HCT116 (cell line): ENCODE data around the gene MED14. TPM values are rescaled to one million over a fixed set of nuclear protein-coding genes. Genes with fewer than 3 reads are reported as not detected.

Experiments used
- ATAC-seq: fragments of 200-7000 bp; cut with Tn5 transposase; 2 replicates; pipeline ENCODE4 v1.9.1; 2020; ENCODE audit warnings: mild to moderate bottlenecking, moderate library complexity
- BruUV-seq: library from RNA; stranded (reverse); fragments of 400-500 nt; replicated peaks from 2 replicates; lab custom pipeline; 2021; lab: Mats Ljungman, UMichigan
- CTCF ChIA-PET: fragments of 300-600 bp; sonication (Branson Sonifier 250); formaldehyde crosslinking; loops from one replicate; lab custom pipeline; 2021; ENCODE audit warnings: antibody characterized with exemption; lab: Charles Lee
- POLR2A ChIA-PET: fragments of 300-600, 350-600 bp; sonication (Branson Sonifier 250); formaldehyde crosslinking; loops from one replicate; lab custom pipeline; 2021; ENCODE audit warnings: antibody characterized with exemption; lab: Charles Lee
- RAD21 ChIA-PET, 2 experiments: fragments of 300-600 bp; sonication (Branson Sonifier 250); formaldehyde crosslinking; loops; one replicate each; lab custom pipeline; 2023; ENCODE audit warnings: low total read pairs in 2 of 2; ENCODE audit not compliant: uncharacterized antibody in 2 of 2, unreplicated experiment in 2 of 2, low non-redundant PET in 1 of 2; lab: Charles Lee
- DNase-seq: peaks from one replicate; pipeline ENCODE4 v3.0.0-alpha.2; 2010; ENCODE audit warnings: low read depth, low spot score
- H2AFZ ChIP-seq: fragments of 200-600 bp; shearing (Covaris generic), sonication (generic); 2 replicates; pipeline ENCODE4 v1.6.1; 2017; ENCODE audit warnings: low read depth, mixed run types, mixed read lengths, antibody characterized with exemption, low read length; ENCODE audit not compliant: poor library complexity, severe bottlenecking
- H3K27ac ChIP-seq: 2 replicates; pipeline ENCODE4 v1.5.1; 2012; ENCODE audit warnings: low read depth, low read length
- H3K27me3 ChIP-seq: fragments of 200-600 bp; sonication (generic); 2 replicates; pipeline ENCODE4 v1.6.1; 2016; ENCODE audit warnings: mixed run types, low read length, mixed read lengths; ENCODE audit not compliant: insufficient read depth
- H3K36me3 ChIP-seq, 2 experiments: fragments of 200-500 bp in 1 of 2; fragments of 200-600 bp in 1 of 2; sonication (Bioruptor generic) in 1 of 2; sonication (generic) in 1 of 2; 2 replicates each; pipeline versions ENCODE4 v1.5.1 to v1.6.1; 2014 to 2016; ENCODE audit warnings: low read length in 2 of 2, inconsistent platforms in 1 of 2, mixed read lengths in 1 of 2, mixed run types in 1 of 2; ENCODE audit not compliant: insufficient read depth in 2 of 2, control insufficient read depth in 1 of 2
- H3K4me1 ChIP-seq, 2 experiments: fragments of 200-600 bp in 1 of 2; sonication (generic) in 1 of 2; 2 replicates each; pipeline versions ENCODE4 v1.5.1 to v1.6.1; 2012 to 2017; ENCODE audit warnings: low read length in 2 of 2, inconsistent platforms in 1 of 2, mild to moderate bottlenecking in 1 of 2, mixed read lengths in 1 of 2, mixed run types in 1 of 2, moderate library complexity in 1 of 2; ENCODE audit not compliant: insufficient read depth in 2 of 2, control insufficient read depth in 1 of 2
- H3K4me2 ChIP-seq: fragments of 200-600 bp; sonication (generic); 2 replicates; pipeline ENCODE4 v1.6.1; 2017; ENCODE audit warnings: mixed run types, low read length, mixed read lengths
- H3K4me3 ChIP-seq, 2 experiments: fragments of 200-600 bp in 1 of 2; sonication (generic) in 1 of 2; replicated peaks in 1 of 2; 2 replicates each; pipeline ENCODE4 v1.5.1; 2011 to 2016; ENCODE audit warnings: low read length in 2 of 2, control low read depth in 1 of 2, low read depth in 1 of 2, mild to moderate bottlenecking in 1 of 2, mixed read lengths in 1 of 2, mixed run types in 1 of 2
- H3K79me2 ChIP-seq: fragments of 200-600 bp; sonication (generic); 2 replicates; pipeline ENCODE4 v1.6.1; 2017; ENCODE audit warnings: mild to moderate bottlenecking, mixed run types, low read length, moderate library complexity, mixed read lengths; ENCODE audit not compliant: insufficient read depth
- H3K9ac ChIP-seq: fragments of 200-600 bp; sonication (generic); 2 replicates; pipeline ENCODE4 v1.6.1; 2016; ENCODE audit warnings: low read length, mixed read lengths
- H3K9me2 ChIP-seq: fragments of 200-600 bp; sonication (generic), shearing (Covaris generic); 2 replicates; pipeline ENCODE4 v1.6.1; 2017; ENCODE audit warnings: mixed run types, mild to moderate bottlenecking, moderate library complexity; ENCODE audit not compliant: insufficient read depth
- H3K9me3 ChIP-seq, 2 experiments: fragments of 200-500 bp in 1 of 2; fragments of 200-600 bp in 1 of 2; sonication (Bioruptor generic) in 1 of 2; sonication (generic) in 1 of 2; 2 replicates each; pipeline ENCODE4 v1.6.1; 2014 to 2017; ENCODE audit warnings: low read length in 2 of 2, mixed read lengths in 2 of 2, inconsistent platforms in 1 of 2, low read depth in 1 of 2, mild to moderate bottlenecking in 1 of 2, mixed run types in 1 of 2, moderate library complexity in 1 of 2; ENCODE audit not compliant: control insufficient read depth in 1 of 2, insufficient read depth in 1 of 2
- H4K20me1 ChIP-seq: fragments of 200-600 bp; sonication (generic), shearing (Covaris generic); 2 replicates; pipeline ENCODE4 v1.6.1; 2017; ENCODE audit warnings: mixed run types, mild to moderate bottlenecking, moderate library complexity; ENCODE audit not compliant: insufficient read depth
- CBX3 ChIP-seq: IDR thresholded peaks from 2 replicates; pipeline ENCODE4 v1.6.1; 2012; ENCODE audit warnings: low read depth
- CEBPB ChIP-seq: IDR thresholded peaks from 2 replicates; pipeline ENCODE4 v1.6.1; 2012; ENCODE audit warnings: low read depth
- EGR1 ChIP-seq: IDR thresholded peaks from 2 replicates; pipeline ENCODE4 v1.6.1; 2012; ENCODE audit warnings: low read depth
- ELF1 ChIP-seq: IDR thresholded peaks from 2 replicates; pipeline ENCODE4 v1.6.1; 2012; ENCODE audit warnings: low read depth, borderline replicate concordance
- EZH2phosphoT487 ChIP-seq: fragments of 200-600 bp; IDR thresholded peaks from 2 replicates; pipeline ENCODE4 v1.6.1; 2018; ENCODE audit warnings: antibody characterized with exemption, borderline replicate concordance
- JUND ChIP-seq: IDR thresholded peaks from 2 replicates; pipeline ENCODE4 v1.6.1; 2012
- MAX ChIP-seq: IDR thresholded peaks from 2 replicates; pipeline ENCODE4 v1.6.1; 2012
- POLR2AphosphoS5 ChIP-seq: IDR thresholded peaks from 2 replicates; pipeline ENCODE4 v1.6.1; 2011; ENCODE audit warnings: mild to moderate bottlenecking, low read depth, low read length, moderate library complexity
- RAD21 ChIP-seq: IDR thresholded peaks from 2 replicates; pipeline ENCODE4 v1.6.1; 2012; ENCODE audit warnings: low read depth, mild to moderate bottlenecking
- SRF ChIP-seq: IDR thresholded peaks from 2 replicates; pipeline ENCODE4 v1.6.1; 2012; ENCODE audit warnings: low read depth
- TCF7L2 ChIP-seq: IDR thresholded peaks from 2 replicates; pipeline ENCODE4 v1.7.0; 2011; ENCODE audit warnings: borderline replicate concordance, inconsistent platforms; ENCODE audit not compliant: insufficient read depth, insufficient read length; ENCODE audit errors: extremely low read depth
- ZBTB33 ChIP-seq: IDR thresholded peaks from 2 replicates; pipeline ENCODE4 v1.6.1; 2011; ENCODE audit warnings: mild to moderate bottlenecking, low read length, moderate library complexity; ENCODE audit not compliant: insufficient replicate concordance; ENCODE audit errors: extremely low read depth
- intact Hi-C: fragments of 100-400 bp; cut with micrococcal nuclease; formaldehyde crosslinking; loops from 2 replicates; pipeline ENCODE4 v1.10.0; 2022
- total RNA-seq: library from RNA; stranded (reverse); gene quantifications from one replicate; pipeline ENCODE4 v1.2.1, GENCODE V29; 2021; ENCODE audit not compliant: unreplicated experiment
- TF ChIP-seq, protein P1 (sequence below): IDR thresholded peaks from 2 replicates; pipeline ENCODE4 v1.6.1; 2012; ENCODE audit warnings: low read depth
- TF ChIP-seq, protein P2 (sequence below), 3 experiments: fragments of 200-600 bp in 1 of 3; sonication (generic) in 1 of 3; IDR thresholded peaks in 2 of 3; conservative IDR thresholded peaks in 1 of 3; 2 replicates each; pipeline ENCODE4 v1.5.1; 2012 to 2017; ENCODE audit warnings: low read depth in 2 of 3, low read length in 2 of 3, antibody characterized with exemption in 1 of 3, borderline replicate concordance in 1 of 3, control low read depth in 1 of 3, mild to moderate bottlenecking in 1 of 3, mixed read lengths in 1 of 3, mixed run types in 1 of 3, moderate library complexity in 1 of 3; ENCODE audit not compliant: insufficient read depth in 1 of 3

Gene MED14
- total RNA-seq, 1 experiment from 2014 or later: 51.8 TPM

- no peaks in the 10 kb centered on the region for H3K27me3 ChIP-seq
- ChIA-PET RAD21 (no interaction called here), CTCF (no interaction called here), POLR2A (no interaction called here)
- BruUV-seq: no TSS peak
- H3K9ac ChIP-seq: no peak overlapping the region
- TF ChIP-seq TCF7L2 (no peak), CEBPB (no peak), ZBTB33 (no peak), EGR1 (no peak), MAX (no peak), CBX3 (no peak), SRF (no peak), ELF1 (no peak), POLR2AphosphoS5 (no peak), JUND (no peak), EZH2phosphoT487 (no peak), RAD21 (no peak)
- TF ChIP-seq, protein P1, sequence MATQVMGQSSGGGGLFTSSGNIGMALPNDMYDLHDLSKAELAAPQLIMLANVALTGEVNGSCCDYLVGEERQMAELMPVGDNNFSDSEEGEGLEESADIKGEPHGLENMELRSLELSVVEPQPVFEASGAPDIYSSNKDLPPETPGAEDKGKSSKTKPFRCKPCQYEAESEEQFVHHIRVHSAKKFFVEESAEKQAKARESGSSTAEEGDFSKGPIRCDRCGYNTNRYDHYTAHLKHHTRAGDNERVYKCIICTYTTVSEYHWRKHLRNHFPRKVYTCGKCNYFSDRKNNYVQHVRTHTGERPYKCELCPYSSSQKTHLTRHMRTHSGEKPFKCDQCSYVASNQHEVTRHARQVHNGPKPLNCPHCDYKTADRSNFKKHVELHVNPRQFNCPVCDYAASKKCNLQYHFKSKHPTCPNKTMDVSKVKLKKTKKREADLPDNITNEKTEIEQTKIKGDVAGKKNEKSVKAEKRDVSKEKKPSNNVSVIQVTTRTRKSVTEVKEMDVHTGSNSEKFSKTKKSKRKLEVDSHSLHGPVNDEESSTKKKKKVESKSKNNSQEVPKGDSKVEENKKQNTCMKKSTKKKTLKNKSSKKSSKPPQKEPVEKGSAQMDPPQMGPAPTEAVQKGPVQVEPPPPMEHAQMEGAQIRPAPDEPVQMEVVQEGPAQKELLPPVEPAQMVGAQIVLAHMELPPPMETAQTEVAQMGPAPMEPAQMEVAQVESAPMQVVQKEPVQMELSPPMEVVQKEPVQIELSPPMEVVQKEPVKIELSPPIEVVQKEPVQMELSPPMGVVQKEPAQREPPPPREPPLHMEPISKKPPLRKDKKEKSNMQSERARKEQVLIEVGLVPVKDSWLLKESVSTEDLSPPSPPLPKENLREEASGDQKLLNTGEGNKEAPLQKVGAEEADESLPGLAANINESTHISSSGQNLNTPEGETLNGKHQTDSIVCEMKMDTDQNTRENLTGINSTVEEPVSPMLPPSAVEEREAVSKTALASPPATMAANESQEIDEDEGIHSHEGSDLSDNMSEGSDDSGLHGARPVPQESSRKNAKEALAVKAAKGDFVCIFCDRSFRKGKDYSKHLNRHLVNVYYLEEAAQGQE: no peak
- TF ChIP-seq, protein P2, sequence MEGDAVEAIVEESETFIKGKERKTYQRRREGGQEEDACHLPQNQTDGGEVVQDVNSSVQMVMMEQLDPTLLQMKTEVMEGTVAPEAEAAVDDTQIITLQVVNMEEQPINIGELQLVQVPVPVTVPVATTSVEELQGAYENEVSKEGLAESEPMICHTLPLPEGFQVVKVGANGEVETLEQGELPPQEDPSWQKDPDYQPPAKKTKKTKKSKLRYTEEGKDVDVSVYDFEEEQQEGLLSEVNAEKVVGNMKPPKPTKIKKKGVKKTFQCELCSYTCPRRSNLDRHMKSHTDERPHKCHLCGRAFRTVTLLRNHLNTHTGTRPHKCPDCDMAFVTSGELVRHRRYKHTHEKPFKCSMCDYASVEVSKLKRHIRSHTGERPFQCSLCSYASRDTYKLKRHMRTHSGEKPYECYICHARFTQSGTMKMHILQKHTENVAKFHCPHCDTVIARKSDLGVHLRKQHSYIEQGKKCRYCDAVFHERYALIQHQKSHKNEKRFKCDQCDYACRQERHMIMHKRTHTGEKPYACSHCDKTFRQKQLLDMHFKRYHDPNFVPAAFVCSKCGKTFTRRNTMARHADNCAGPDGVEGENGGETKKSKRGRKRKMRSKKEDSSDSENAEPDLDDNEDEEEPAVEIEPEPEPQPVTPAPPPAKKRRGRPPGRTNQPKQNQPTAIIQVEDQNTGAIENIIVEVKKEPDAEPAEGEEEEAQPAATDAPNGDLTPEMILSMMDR (IDR thresholded peaks at IDR 0.05 in 2 of 3, conservative IDR thresholded peaks at IDR 0.05 in 1 of 3; ENCODE audit: borderline replicate concordance in 1 of 3, insufficient read depth in 1 of 3, low read depth in 2 of 3, low read length in 2 of 3): no peak
- H3K36me3 ChIP-seq: peaks cover 0 to 15% of the 10 kb centered on the region in 2 experiments; a peak in 3 of 4 replicates
- no peaks in the 10 kb centered on the region for H4K20me1 ChIP-seq
- H3K27ac ChIP-seq: no peak overlapping the region
- no peak overlapping the region for H3K4me2 ChIP-seq
- no peaks in the 10 kb centered on the region for H3K79me2 ChIP-seq
- DNase-seq (no peak), ATAC-seq (no peak)
- H3K9me2 ChIP-seq: no peaks in the 10 kb centered on the region
- H3K9me3 ChIP-seq: no peaks in the 10 kb centered on the region
- no peak overlapping the region for H2AFZ ChIP-seq
- H3K4me3 ChIP-seq: no peak overlapping the region
- intact Hi-C loops: no loop called here
- H3K4me1 ChIP-seq: no peaks in the 10 kb centered on the region
Measured at GRCh38 chrX:40700640-40701342, 34.6 kb downstream of the MED14 start.
